Endothelial cell of umbilical vein (primary cell): Measurements from ENCODE around the gene GEMIN4. TPM values are rescaled to one million over a fixed set of nuclear protein-coding genes. Genes with fewer than 3 reads are reported as not detected.

ENCODE experiments used
- BruUV-seq: library from RNA; stranded (reverse); fragments of 400-500 nt; replicated peaks from 2 replicates; lab custom pipeline; 2021; lab: Mats Ljungman, UMichigan
- CTCF ChIA-PET: fragments of 300-600, 350-600 bp; sonication (Branson Sonifier 250); formaldehyde crosslinking; loops from one replicate; lab custom pipeline; 2021; ENCODE audit warnings: antibody characterized with exemption, inconsistent platforms; lab: Charles Lee
- POLR2A ChIA-PET: fragments of 300-600, 350-600 bp; sonication (Branson Sonifier 250); formaldehyde crosslinking; loops from one replicate; lab custom pipeline; 2021; ENCODE audit warnings: antibody characterized with exemption, inconsistent platforms; lab: Charles Lee
- DNase-seq: peaks from one replicate; pipeline ENCODE4 v3.0.0-alpha.2; 2011; ENCODE audit warnings: low read depth, low spot score
- FAIRE-seq: peaks from 2 replicates; lab custom pipeline; 2011; peaks lifted over from hg19 to GRCh38; lab: Jason Lieb, UNC
- H2AFZ ChIP-seq: 2 replicates; pipeline ENCODE4 v1.6.0; 2012; ENCODE audit warnings: low read depth, low read length, control low read depth, inconsistent platforms
- H3K27ac ChIP-seq: 2 replicates; pipeline ENCODE4 v1.5.1; 2011; ENCODE audit warnings: low read depth, mild to moderate bottlenecking, control low read depth, low read length, moderate library complexity; ENCODE audit not compliant: insufficient read depth
- H3K27me3 ChIP-seq, 2 experiments: 2 replicates each; pipeline versions ENCODE4 v1.6.0 to v1.6.1; 2011; ENCODE audit warnings: low read length in 2 of 2, mixed read lengths in 1 of 2; ENCODE audit not compliant: control insufficient read depth in 2 of 2, insufficient read depth in 2 of 2
- H3K36me3 ChIP-seq, 2 experiments: 2 replicates in 1 of 2; 3 replicates in 1 of 2; pipeline ENCODE4 v1.5.1; 2011; ENCODE audit warnings: low read length in 2 of 2, mild to moderate bottlenecking in 1 of 2, moderate library complexity in 1 of 2; ENCODE audit not compliant: control insufficient read depth in 2 of 2, insufficient read depth in 2 of 2; ENCODE audit errors: extremely low read depth in 1 of 2
- H3K4me1 ChIP-seq: 3 replicates; pipeline ENCODE4 v1.5.1; 2011; ENCODE audit warnings: mild to moderate bottlenecking, low read length; ENCODE audit not compliant: control insufficient read depth, insufficient read depth; ENCODE audit errors: extremely low read depth
- H3K4me2 ChIP-seq: 2 replicates; pipeline ENCODE4 v1.6.1; 2011; ENCODE audit warnings: low read length, control low read depth, mixed read lengths; ENCODE audit not compliant: insufficient read depth
- H3K4me3 ChIP-seq, 3 experiments: fragments of 200-600 bp in 1 of 3; sonication (generic), shearing (Covaris generic) in 1 of 3; replicated peaks in 1 of 3; 2 replicates each; pipeline ENCODE4 v1.5.1; 2011 to 2016; ENCODE audit warnings: control low read depth in 3 of 3, low read length in 3 of 3, mild to moderate bottlenecking in 2 of 3, inconsistent platforms in 1 of 3, low read depth in 1 of 3, moderate library complexity in 1 of 3; ENCODE audit not compliant: insufficient read depth in 1 of 3
- H3K79me2 ChIP-seq: 2 replicates; pipeline ENCODE4 v1.6.0; 2012; ENCODE audit warnings: low read length, inconsistent platforms; ENCODE audit not compliant: control insufficient read depth, insufficient read depth
- H3K9ac ChIP-seq: replicated peaks from 2 replicates; pipeline ENCODE3; 2011; ENCODE audit warnings: low read length, control low read depth; ENCODE audit not compliant: insufficient read depth; ENCODE audit errors: extremely low read depth
- H3K9me1 ChIP-seq: replicated peaks from 3 replicates; pipeline ENCODE4 v1.6.0; 2011; ENCODE audit warnings: mild to moderate bottlenecking, low read length; ENCODE audit not compliant: control insufficient read depth, insufficient read depth; ENCODE audit errors: extremely low read depth
- H3K9me3 ChIP-seq: replicated peaks from 2 replicates; pipeline ENCODE4 v1.5.1; 2012; ENCODE audit warnings: low read length, inconsistent platforms; ENCODE audit not compliant: control insufficient read depth, insufficient read depth
- H4K20me1 ChIP-seq: replicated peaks from 2 replicates; pipeline ENCODE3; 2011; ENCODE audit warnings: mild to moderate bottlenecking, low read length; ENCODE audit not compliant: control insufficient read depth, insufficient read depth; ENCODE audit errors: extremely low read depth
- CTCF ChIP-seq, 2 donors: IDR thresholded peaks; 1 replicate in 1 of 2; 2 replicates in 1 of 2; pipeline ENCODE4 v1.5.1; 2011; ENCODE audit warnings: low read length in 2 of 2, mild to moderate bottlenecking in 2 of 2, moderate library complexity in 2 of 2, control low read depth in 1 of 2, inconsistent platforms in 1 of 2, low read depth in 1 of 2; ENCODE audit not compliant: insufficient read depth in 1 of 2; ENCODE audit errors: extremely low read depth in 1 of 2
- EZH2 ChIP-seq: IDR thresholded peaks from 2 replicates; pipeline ENCODE4 v1.6.1; 2012; ENCODE audit warnings: borderline replicate concordance, low read depth, mild to moderate bottlenecking, moderate library complexity, low read length, inconsistent platforms; ENCODE audit not compliant: severe bottlenecking
- FOS ChIP-seq: IDR thresholded peaks from 2 replicates; pipeline ENCODE4 v1.6.1; 2011; ENCODE audit warnings: mild to moderate bottlenecking, low read length, moderate library complexity, borderline replicate concordance; ENCODE audit not compliant: insufficient read depth
- GATA2 ChIP-seq: IDR thresholded peaks from 2 replicates; pipeline ENCODE4 v1.7.0; 2011; ENCODE audit warnings: low read depth, mild to moderate bottlenecking, moderate library complexity, mixed read lengths, low read length; ENCODE audit not compliant: insufficient read length, insufficient read depth
- JUN ChIP-seq: IDR thresholded peaks from 2 replicates; pipeline ENCODE4 v1.6.1; 2011; ENCODE audit warnings: borderline replicate concordance, low read depth; ENCODE audit not compliant: insufficient read length, insufficient read depth
- MAX ChIP-seq: IDR thresholded peaks from 2 replicates; pipeline ENCODE4 v1.6.1; 2011; ENCODE audit not compliant: insufficient read depth, insufficient read length
- MYC ChIP-seq: IDR thresholded peaks from one replicate; pipeline ENCODE4 v1.6.1; 2011; ENCODE audit warnings: mild to moderate bottlenecking, low read depth, low read length
- POLR2A ChIP-seq: IDR thresholded peaks from 2 replicates; pipeline ENCODE4 v1.6.1; 2012; ENCODE audit warnings: low read depth, mild to moderate bottlenecking, control low read depth, low read length
- POLR2AphosphoS5 ChIP-seq: IDR thresholded peaks from 2 replicates; pipeline ENCODE4 v1.6.1; 2012; ENCODE audit warnings: low read depth, mild to moderate bottlenecking, control low read depth, low read length, moderate library complexity; ENCODE audit not compliant: insufficient read depth
- dilution Hi-C: fragments of 300-500 bp; cut with MboI; formaldehyde crosslinking; loops from one replicate; pipeline ENCODE4 v1.15.0; 2019; ENCODE audit warnings: low sequenced_read_pairs; ENCODE audit not compliant: extremely low pct_ligation_motif_present
- intact Hi-C: fragments of 100-400 bp; cut with micrococcal nuclease; formaldehyde crosslinking; loops from one replicate; pipeline ENCODE4 v1.10.0; 2022
- polyA plus RNA-seq, 4 experiments: library from polyadenylated mRNA; depleted of rRNA in 3 of 4; stranded (reverse) in 3 of 4; unstranded in 1 of 4; fragments of >200 nt; gene quantifications; 2 replicates each; pipeline versions ENCODE4 v1.2.1 to v1.2.3, GENCODE V29; 2011 to 2012; ENCODE audit warnings: missing spikeins in 1 of 4
- total RNA-seq: library from RNA; stranded (reverse); gene quantifications from 2 replicates; pipeline ENCODE4 v1.2.3, GENCODE V29; 2021

The GEMIN4 gene
- total and polyA plus RNA-seq, 2 donors (not counting 3 experiments of a cell fraction or from before 2014, with no cell fraction given) = 23.5 to 29.9 TPM

GRCh38 chr17:704111-704864 lies 47.8 kb downstream of the GEMIN4 start:
- ChIA-PET CTCF (interaction anchor here (0.6 to 16.0 kb wide), 4 partner anchors 11 to 293 kb away, joined by 3 to 762 read pairs (median 4); a partner anchor contains a TSS), POLR2A (no interaction called here)
- Histone ChIP-seq H4K20me1 (peaks cover 3% of the 10 kb centered on the region), H3K4me2 (no peak overlapping the region), H3K79me2 (peaks cover 14% of the 10 kb centered on the region), H3K9me3 (no peaks in the 10 kb centered on the region), H3K27me3 (no peaks in the 10 kb centered on the region), H3K9me1 (no peaks in the 10 kb centered on the region), H3K27ac (no peak overlapping the region), H3K9ac (no peak overlapping the region), H3K4me1 (peaks cover 6% of the 10 kb centered on the region), H3K4me3 (no peak overlapping the region), H2AFZ (no peak overlapping the region), H3K36me3 (peaks cover 3 to 8% of the 10 kb centered on the region in 2 experiments)
- BruUV-seq = no TSS peak
- dilution Hi-C loops (no loop called here), intact Hi-C loops (loop anchor here (5.0 kb wide), 1 partner anchor 557 kb away; no protein-coding TSS in a partner anchor)
- no peak for TF ChIP-seq EZH2
- DNase-seq (no peak), FAIRE-seq (no peak)

GRCh38 chr17:703081-703875 lies 48.8 kb downstream of the GEMIN4 start:
- H3K27me3 ChIP-seq = no peaks in the 10 kb centered on the region
- DNase-seq = no peak
- no peak overlapping the region for H3K27ac ChIP-seq
- H2AFZ ChIP-seq = no peak overlapping the region
- POLR2A ChIA-PET = no interaction called here
- FAIRE-seq = no peak
- peaks cover 3% of the 10 kb centered on the region for H4K20me1 ChIP-seq
- CTCF ChIA-PET = interaction anchor here (0.6 to 16.0 kb wide), 4 partner anchors 182 to 540 kb away, joined by 3 to 762 read pairs (median 3); a partner anchor contains a TSS
- dilution Hi-C loops = no loop called here
- TF ChIP-seq MAX (no peak), POLR2A (no peak), JUN (no peak), EZH2 (no peak), MYC (no peak), FOS (no peak), GATA2 (no peak), POLR2AphosphoS5 (no peak), CTCF (IDR thresholded peaks at IDR 0.05; ENCODE audit: extremely low read depth in 1 of 2, insufficient read depth in 1 of 2, low read depth in 1 of 2, low read length in 2 of 2) (no peak)
- H3K4me2 ChIP-seq = no peak overlapping the region
- no peak overlapping the region for H3K9ac ChIP-seq
- no peaks in the 10 kb centered on the region for H3K9me1 ChIP-seq
- H3K79me2 ChIP-seq = peaks cover 14% of the 10 kb centered on the region
- H3K4me3 ChIP-seq = no peak overlapping the region
- intact Hi-C loops = loop anchor here (5.0 kb wide), 1 partner anchor 556 kb away; no protein-coding TSS in a partner anchor
- BruUV-seq = no TSS peak
- peaks cover 0 to 3% of the 10 kb centered on the region in 2 experiments for H3K36me3 ChIP-seq
- H3K9me3 ChIP-seq = no peaks in the 10 kb centered on the region
- H3K4me1 ChIP-seq = peaks cover 13% of the 10 kb centered on the region
